HUES64 (cell line): ENCODE measurements around the gene RIBC2.

Experiments
- H3K27ac ChIP-seq: 2 replicates; pipeline ENCODE4 v1.7.0; 2013; ENCODE audit warnings: low read depth, low read length, inconsistent platforms
- H3K27me3 ChIP-seq: 2 replicates; pipeline ENCODE4 v1.6.1; 2013; ENCODE audit warnings: mild to moderate bottlenecking, low read length; ENCODE audit not compliant: insufficient read depth
- H3K36me3 ChIP-seq: 2 replicates; pipeline ENCODE4 v1.6.1; 2013; ENCODE audit warnings: mild to moderate bottlenecking, low read length; ENCODE audit not compliant: insufficient read depth
- H3K4me1 ChIP-seq: 2 replicates; pipeline ENCODE4 v1.6.1; 2013; ENCODE audit warnings: mild to moderate bottlenecking, low read length, moderate library complexity; ENCODE audit not compliant: insufficient read depth
- H3K4me3 ChIP-seq: 2 replicates; pipeline ENCODE4 v1.5.1; 2013; ENCODE audit warnings: mild to moderate bottlenecking, low read length, moderate library complexity
- H3K9ac ChIP-seq: 2 replicates; pipeline ENCODE4 v1.6.1; 2013; ENCODE audit warnings: mild to moderate bottlenecking, low read depth, low read length
- H3K9me3 ChIP-seq: 2 replicates; pipeline ENCODE4 v1.6.1; 2013; ENCODE audit warnings: low read depth, low read length; ENCODE audit not compliant: insufficient read depth
- WGBS: fragments of 150-250, 120-280 bp; methylation state at CpG from one replicate; pipeline ENCODE4 v1.1.7; 2013; ENCODE audit warnings: missing lambda C conversion rate; 5-methylcytosine and 5-hydroxymethylcytosine counted together

Gene RIBC2

DNA sequence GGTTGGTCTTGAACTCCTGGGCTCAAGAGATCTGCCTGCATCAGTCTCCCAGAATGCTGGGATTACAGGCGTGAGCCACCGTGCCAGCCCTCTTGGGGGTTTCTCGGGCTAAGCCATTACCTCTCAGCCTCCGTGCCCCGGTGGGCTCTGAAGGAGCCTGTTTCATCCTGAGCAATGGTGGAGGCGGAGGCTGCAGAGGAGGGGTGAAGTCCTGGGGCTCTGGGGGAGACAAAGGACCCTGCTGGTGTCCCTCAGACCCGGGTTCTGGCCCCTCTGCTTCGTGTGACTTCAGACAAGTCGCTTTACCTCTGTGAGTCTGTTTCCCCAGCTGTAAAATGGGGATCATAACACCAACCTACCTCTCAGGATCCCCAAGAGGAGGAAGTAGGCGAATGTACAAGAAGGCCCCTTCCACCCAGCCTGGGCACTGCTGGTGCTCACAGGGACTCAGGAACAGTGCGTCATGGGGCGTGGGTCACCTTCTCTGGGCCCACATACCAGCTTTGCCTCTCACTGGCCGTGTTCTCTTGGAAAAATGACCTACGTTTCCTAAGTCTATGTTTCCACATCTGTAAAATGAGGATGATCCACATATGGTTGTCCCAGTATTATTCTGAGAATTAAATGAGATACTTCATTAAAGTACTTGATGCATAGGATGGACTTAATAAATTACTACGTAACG is 36.8 kb downstream of the RIBC2 start:
- Histone ChIP-seq H3K27me3 (no peaks in the 10 kb centered on the region), H3K27ac (no peak overlapping the region), H3K4me3 (no peak overlapping the region), H3K9me3 (no peaks in the 10 kb centered on the region), H3K9ac (no peak overlapping the region), H3K36me3 (no peaks in the 10 kb centered on the region), H3K4me1 (no peaks in the 10 kb centered on the region)
- WGBS = 93% methylated on average over 16 of the region's 16 CpGs

- Histone ChIP-seq H3K27me3 (no peaks in the 10 kb centered on the region), H3K36me3 (no peaks in the 10 kb centered on the region), H3K9me3 (no peaks in the 10 kb centered on the region), H3K4me3 (no peak overlapping the region), H3K27ac (no peak overlapping the region), H3K9ac (no peak overlapping the region), H3K4me1 (no peaks in the 10 kb centered on the region)
- WGBS = 91% methylated on average over 12 of the region's 12 CpGs
Observed at GRCh38 chr22:45450921-45451651, 37.6 kb downstream of the RIBC2 start.

DNA sequence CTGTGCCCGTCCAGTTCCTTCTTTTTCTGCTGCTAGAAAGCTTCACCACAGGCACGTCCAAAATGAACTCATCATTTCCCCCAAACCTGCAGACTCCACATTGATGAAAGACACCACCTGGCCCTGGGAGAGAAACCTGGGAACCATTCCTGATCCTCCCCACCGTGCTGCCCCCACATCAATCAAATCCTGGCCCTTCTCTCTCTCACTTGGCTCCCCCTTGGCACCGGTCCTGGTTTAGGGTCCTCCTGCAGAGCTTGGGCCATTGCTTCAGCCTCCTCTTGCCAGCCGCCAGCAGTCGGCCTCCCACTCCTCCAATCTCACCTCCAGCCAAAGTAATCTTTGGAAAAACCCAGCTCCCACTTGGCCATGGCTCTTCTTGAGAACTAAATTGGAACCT is 38.5 kb downstream of the RIBC2 start:
- WGBS = 87% methylated on average over 6 of the region's 6 CpGs
- Histone ChIP-seq H3K9ac (no peak overlapping the region), H3K9me3 (no peaks in the 10 kb centered on the region), H3K27me3 (no peaks in the 10 kb centered on the region), H3K4me3 (no peak overlapping the region), H3K27ac (no peak overlapping the region), H3K36me3 (no peaks in the 10 kb centered on the region), H3K4me1 (no peaks in the 10 kb centered on the region)

GRCh38 chr22:45452565-45453379 is 39.3 kb downstream of the RIBC2 start:
- Histone ChIP-seq H3K9ac (no peak overlapping the region), H3K27me3 (no peaks in the 10 kb centered on the region), H3K9me3 (no peaks in the 10 kb centered on the region), H3K4me1 (no peaks in the 10 kb centered on the region), H3K36me3 (no peaks in the 10 kb centered on the region), H3K4me3 (no peak overlapping the region), H3K27ac (no peak overlapping the region)
- 82% methylated on average over 8 of the region's 8 CpGs for WGBS

DNA sequence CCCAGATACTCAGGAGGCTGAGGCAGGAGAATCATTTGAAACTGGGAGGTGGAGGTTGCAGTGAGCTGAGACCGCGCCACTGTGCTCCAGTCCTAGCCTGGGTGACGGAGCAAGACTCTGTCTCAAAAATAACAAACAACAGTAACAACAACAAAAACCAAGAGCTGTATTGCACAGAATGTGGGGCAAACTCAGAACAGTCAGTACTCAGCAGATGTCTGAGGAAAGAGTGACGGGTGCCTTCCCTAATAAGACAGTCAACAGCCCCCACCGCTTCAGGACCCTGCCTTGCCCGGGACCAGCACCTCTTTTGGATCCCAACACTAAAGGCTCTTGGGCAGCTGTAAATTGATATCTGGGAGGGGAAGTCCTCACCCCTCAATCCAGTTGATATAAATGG is 40.3 kb downstream of the RIBC2 start:
- H3K27ac ChIP-seq = no peak overlapping the region
- WGBS = 96% methylated on average over 6 of the region's 6 CpGs
- no peaks in the 10 kb centered on the region for H3K27me3 ChIP-seq
- H3K36me3 ChIP-seq = no peaks in the 10 kb centered on the region
- no peaks in the 10 kb centered on the region for H3K4me1 ChIP-seq
- no peaks in the 10 kb centered on the region for H3K9me3 ChIP-seq
- H3K9ac ChIP-seq = no peak overlapping the region
- H3K4me3 ChIP-seq = no peak overlapping the region

DNA sequence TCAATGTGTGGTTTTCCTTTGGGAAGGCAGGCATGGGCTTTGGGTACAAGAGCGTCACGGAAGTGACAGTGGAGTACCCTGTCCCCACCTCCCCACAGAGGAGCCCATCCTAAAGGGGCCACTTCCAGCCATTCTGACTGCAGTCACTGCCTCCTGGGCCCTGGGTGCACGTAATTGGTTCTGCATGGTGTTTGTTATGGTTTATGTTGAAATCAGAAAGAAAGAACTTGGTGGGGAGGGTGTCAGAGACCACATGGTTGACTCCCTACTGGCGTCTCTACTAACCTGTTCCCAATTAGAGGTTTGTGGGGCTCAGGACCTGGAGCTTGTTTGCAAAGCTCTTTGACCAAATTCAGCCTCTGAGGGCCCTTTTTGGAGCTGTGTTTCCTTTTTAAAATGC is 40.8 kb downstream of the RIBC2 start:
- Histone ChIP-seq H3K4me1 (no peaks in the 10 kb centered on the region), H3K27ac (no peak overlapping the region), H3K9me3 (no peaks in the 10 kb centered on the region), H3K27me3 (no peaks in the 10 kb centered on the region), H3K36me3 (no peaks in the 10 kb centered on the region), H3K4me3 (no peak overlapping the region), H3K9ac (no peak overlapping the region)
- whole genome bisulfite sequencing = 93% methylated on average over 4 of the region's 4 CpGs

- Histone ChIP-seq H3K36me3 (no peaks in the 10 kb centered on the region), H3K4me1 (no peaks in the 10 kb centered on the region), H3K9me3 (no peaks in the 10 kb centered on the region), H3K27me3 (no peaks in the 10 kb centered on the region), H3K27ac (no peak overlapping the region), H3K9ac (no peak overlapping the region), H3K4me3 (no peak overlapping the region)
- WGBS = 94% methylated on average over 14 of the region's 14 CpGs
Observed at GRCh38 chr22:45455212-45455611, 41.7 kb downstream of the RIBC2 start.

DNA sequence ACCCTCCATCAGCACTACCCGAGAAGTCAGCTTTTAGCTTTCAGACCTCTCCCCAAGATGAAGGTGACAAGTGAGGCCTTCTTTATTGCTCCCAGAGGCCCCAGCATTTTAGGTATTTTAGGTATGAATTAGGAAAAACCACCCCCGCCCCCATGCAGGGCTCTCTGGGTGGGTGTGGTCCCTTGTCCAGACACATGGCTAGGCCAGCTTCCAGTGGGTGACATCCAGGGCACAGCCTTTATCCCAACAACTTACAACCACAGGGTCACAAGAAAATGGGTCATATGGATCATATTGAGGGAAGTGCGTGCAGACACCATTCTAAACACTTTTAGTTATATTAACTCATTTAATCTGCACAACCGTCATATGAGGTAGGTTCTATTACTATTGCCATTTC is 42.1 kb downstream of the RIBC2 start:
- no peak overlapping the region for H3K4me3 ChIP-seq
- H3K36me3 ChIP-seq = no peaks in the 10 kb centered on the region
- H3K9ac ChIP-seq = no peak overlapping the region
- 90% methylated on average over 2 of the region's 4 CpGs for WGBS
- no peaks in the 10 kb centered on the region for H3K27me3 ChIP-seq
- H3K27ac ChIP-seq = no peak overlapping the region
- no peaks in the 10 kb centered on the region for H3K9me3 ChIP-seq
- H3K4me1 ChIP-seq = no peaks in the 10 kb centered on the region

DNA sequence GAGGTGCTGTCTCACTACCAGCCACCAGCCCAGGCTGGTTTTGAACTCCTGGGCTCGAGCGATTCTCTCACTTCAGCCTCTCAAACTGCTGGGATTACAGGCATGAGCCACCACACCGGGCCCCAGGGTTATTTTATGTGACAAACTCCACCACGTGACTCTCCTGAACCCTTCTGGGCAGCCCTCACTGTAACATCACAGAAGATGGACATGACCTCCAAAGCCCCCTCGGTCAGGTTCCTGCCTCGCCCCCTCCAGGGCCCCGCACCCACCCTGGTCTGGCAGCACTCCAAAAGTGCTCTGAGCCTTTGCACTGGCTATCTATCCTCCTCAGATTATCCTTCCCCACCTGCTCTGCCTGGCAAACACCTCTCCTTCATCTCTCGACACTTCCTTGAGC is 43.3 kb downstream of the RIBC2 start:
- WGBS = 92% methylated on average over 8 of the region's 8 CpGs
- H3K36me3 ChIP-seq = no peaks in the 10 kb centered on the region
- no peak overlapping the region for H3K9ac ChIP-seq
- no peaks in the 10 kb centered on the region for H3K9me3 ChIP-seq
- H3K27ac ChIP-seq = no peak overlapping the region
- H3K4me3 ChIP-seq = no peak overlapping the region
- no peaks in the 10 kb centered on the region for H3K27me3 ChIP-seq
- no peaks in the 10 kb centered on the region; the same call in 1 of the 2 replicates for H3K4me1 ChIP-seq

- Histone ChIP-seq H3K9ac (no peak overlapping the region), H3K9me3 (no peaks in the 10 kb centered on the region), H3K4me1 (peaks cover 4% of the 10 kb centered on the region; the same call in 1 of the 2 replicates), H3K4me3 (no peak overlapping the region), H3K27ac (no peak overlapping the region), H3K36me3 (no peaks in the 10 kb centered on the region), H3K27me3 (no peaks in the 10 kb centered on the region)
- 97% methylated on average over 13 of the region's 13 CpGs for WGBS
Observed at GRCh38 chr22:45458532-45458931, 45.0 kb downstream of the RIBC2 start.

- Histone ChIP-seq H3K4me1 (peaks cover 4% of the 10 kb centered on the region; the same call in 1 of the 2 replicates), H3K9me3 (peaks cover 4% of the 10 kb centered on the region; the same call in 1 of the 2 replicates), H3K9ac (no peak overlapping the region), H3K36me3 (no peaks in the 10 kb centered on the region), H3K4me3 (no peak overlapping the region), H3K27me3 (no peaks in the 10 kb centered on the region), H3K27ac (no peak overlapping the region)
- WGBS = 91% methylated on average over 8 of the region's 8 CpGs
Observed at GRCh38 chr22:45459235-45459634, 45.7 kb downstream of the RIBC2 start.
